Common myeloid progenitor, CD34-positive (primary cell): ENCODE data around the gene NECTIN1.

Experiments used
- CTCF ChIA-PET: fragments of 350-600 bp; sonication (Branson Sonifier 250); formaldehyde crosslinking; loops from one replicate; lab custom pipeline; 2021; ENCODE audit warnings: antibody characterized with exemption; lab: Charles Lee
- POLR2A ChIA-PET: fragments of 350-600 bp; sonication (Branson Sonifier 250); formaldehyde crosslinking; loops from one replicate; lab custom pipeline; 2021; ENCODE audit warnings: antibody characterized with exemption; lab: Charles Lee
- DNase-seq, 3 donors: peaks; one replicate each; pipeline versions ENCODE4 v3.0.0 to v3.0.0-alpha.2; 2013
- H3K27ac ChIP-seq, 2 experiments: 1 replicate in 1 of 2; 2 replicates in 1 of 2; pipeline ENCODE4 v1.7.0; 2013; ENCODE audit warnings: inconsistent platforms in 2 of 2, low read length in 2 of 2, mild to moderate bottlenecking in 2 of 2, low read depth in 1 of 2, moderate library complexity in 1 of 2; ENCODE audit not compliant: severe bottlenecking in 2 of 2, insufficient read depth in 1 of 2, poor library complexity in 1 of 2
- H3K27me3 ChIP-seq, 5 experiments: replicated peaks in 2 of 5; 1 replicate in 3 of 5; 2 replicates in 2 of 5; pipeline versions ENCODE4 v1.6.1 to v1.7.0; 2013; ENCODE audit warnings: low read length in 4 of 5, mild to moderate bottlenecking in 2 of 5, moderate library complexity in 2 of 5, inconsistent platforms in 1 of 5; ENCODE audit not compliant: insufficient read depth in 5 of 5, control insufficient read depth in 4 of 5
- H3K36me3 ChIP-seq, 4 experiments: 1 replicate in 2 of 4; 2 replicates in 2 of 4; pipeline versions ENCODE4 v1.6.1 to v1.7.0; 2013; ENCODE audit warnings: low read length in 3 of 4, control low read depth in 1 of 4, mild to moderate bottlenecking in 1 of 4; ENCODE audit not compliant: control insufficient read depth in 4 of 4, insufficient read depth in 4 of 4
- H3K4me1 ChIP-seq, 4 experiments: 1 replicate in 3 of 4; 2 replicates in 1 of 4; pipeline versions ENCODE4 v1.6.1 to v1.7.1; 2013; ENCODE audit warnings: low read length in 3 of 4, mild to moderate bottlenecking in 3 of 4, control low read depth in 1 of 4, inconsistent platforms in 1 of 4, moderate library complexity in 1 of 4; ENCODE audit not compliant: control insufficient read depth in 4 of 4, insufficient read depth in 4 of 4; ENCODE audit errors: control extremely low read depth in 1 of 4
- H3K4me3 ChIP-seq, 7 experiments: 1 replicate in 4 of 7; 2 replicates in 3 of 7; pipeline versions ENCODE4 v1.5.1 to v1.7.0; 2013; ENCODE audit warnings: mild to moderate bottlenecking in 7 of 7, low read length in 6 of 7, moderate library complexity in 6 of 7, inconsistent platforms in 2 of 7, low read depth in 2 of 7, control low read depth in 1 of 7; ENCODE audit not compliant: insufficient read depth in 4 of 7, control insufficient read depth in 1 of 7; ENCODE audit errors: extremely low read depth in 1 of 7
- H3K9me3 ChIP-seq, 5 experiments: 1 replicate in 4 of 5; 2 replicates in 1 of 5; pipeline versions ENCODE4 v1.6.1 to v1.7.1; 2013; ENCODE audit warnings: low read length in 4 of 5, mild to moderate bottlenecking in 2 of 5, inconsistent platforms in 1 of 5, low read depth in 1 of 5, moderate library complexity in 1 of 5; ENCODE audit not compliant: control insufficient read depth in 4 of 5, insufficient read depth in 2 of 5; ENCODE audit errors: control extremely low read depth in 1 of 5
- WGBS: methylation state at CpG from one replicate; pipeline ENCODE4 v1.1.5; 2013; ENCODE audit not compliant: insufficient coverage; 5-methylcytosine and 5-hydroxymethylcytosine counted together

Gene NECTIN1

DNA sequence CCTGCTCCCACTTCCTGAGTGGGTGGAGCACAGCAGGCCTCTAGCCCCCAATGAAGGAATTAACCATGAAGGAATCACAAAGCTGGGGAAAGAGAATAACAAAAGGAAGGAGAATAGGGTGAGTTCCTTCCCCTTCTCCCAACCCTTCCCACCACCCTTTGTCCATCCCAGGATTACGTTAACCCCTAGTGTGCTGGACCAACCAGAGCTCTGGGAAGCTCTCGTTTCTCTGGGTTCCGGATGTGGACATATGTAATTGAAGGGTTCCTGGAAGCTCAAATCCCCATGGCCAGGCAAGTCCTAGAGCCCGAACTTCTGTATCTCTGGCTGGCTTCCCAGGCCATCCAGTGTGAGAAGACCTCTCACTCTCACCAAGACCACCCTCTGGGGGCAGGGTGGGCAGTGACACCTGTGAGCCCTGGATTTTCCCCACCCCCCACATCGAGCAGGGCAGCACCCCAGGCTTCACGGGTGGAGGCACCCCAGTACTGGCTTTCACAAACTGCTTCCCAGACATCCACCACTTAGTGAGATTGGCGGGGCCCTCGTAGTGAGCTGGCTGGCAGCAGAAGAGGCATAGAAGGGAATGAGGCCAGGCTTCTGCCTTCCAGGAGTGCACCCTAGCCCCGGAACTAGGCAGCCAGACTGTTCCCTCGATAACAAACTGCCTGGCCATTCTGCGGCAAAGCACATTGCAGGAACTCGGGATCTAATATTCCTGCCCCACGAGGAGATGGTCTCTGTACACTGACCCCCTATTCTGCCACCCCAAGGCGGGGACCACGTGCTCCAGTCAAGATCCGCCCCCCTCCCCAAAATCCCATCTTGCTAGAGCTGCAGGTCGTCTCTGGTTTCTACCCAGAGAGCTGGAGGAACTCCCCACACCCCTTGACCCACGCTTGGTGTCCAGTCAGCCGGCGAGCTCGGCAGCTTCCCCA is 2.1 kb downstream of the NECTIN1 start:
- H3K27ac ChIP-seq, result no peak overlapping the region
- H3K9me3 ChIP-seq, result no peaks in the 10 kb centered on the region
- H3K4me3 ChIP-seq, result peak overlapping the region in 4 of 7 experiments; percentile 28 to 76 (median 73)
- H3K4me1 ChIP-seq, result peaks cover 3 to 39% (median 30%) of the 10 kb centered on the region in 4 experiments
- peak in 2 of 3 donors; percentile 11 to 35 for DNase-seq
- H3K36me3 ChIP-seq, result no peaks in the 10 kb centered on the region
- POLR2A ChIA-PET, result interaction anchor here (1.9 kb wide), 1 partner anchor 17 kb away, joined by 5 read pairs; no protein-coding TSS in a partner anchor
- WGBS, result 30% methylated on average over 14 of the region's 21 CpGs
- H3K27me3 ChIP-seq, result peaks cover 0 to 39% (median 12%) of the 10 kb centered on the region in 5 experiments
- CTCF ChIA-PET, result interaction anchor here (0.6 to 4.2 kb wide), 13 partner anchors 10 to 513 kb away, joined by 3 to 59 read pairs (median 5); partner anchors contain the start of gene POU2F3

DNA sequence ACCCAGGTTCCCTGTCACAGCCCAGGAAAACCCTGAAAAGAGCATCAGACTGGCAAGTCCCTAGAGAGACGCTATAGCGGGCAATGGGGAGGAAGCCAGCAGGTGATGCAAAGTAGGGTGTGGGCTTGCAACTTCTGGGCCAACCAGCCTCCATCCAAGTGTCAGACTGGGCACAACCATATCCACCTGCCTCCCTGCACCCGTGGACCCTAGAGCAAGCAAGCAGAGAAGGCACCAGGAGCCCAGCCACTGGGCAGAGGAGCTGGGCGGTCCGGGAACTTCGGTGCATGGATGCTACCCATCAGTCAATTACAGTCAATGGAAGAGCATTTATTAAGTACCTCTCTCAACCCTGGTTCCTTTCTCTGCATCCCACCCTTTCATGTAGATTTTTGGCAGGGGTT is 2.8 kb downstream of the NECTIN1 start:
- ChIA-PET CTCF (interaction anchor here (0.9 to 4.2 kb wide), 3 partner anchors 11 to 52 kb away, joined by 4 to 59 read pairs (median 6); no protein-coding TSS in a partner anchor), POLR2A (no interaction called here)
- no peak overlapping the region for H3K27ac ChIP-seq
- no peaks in the 10 kb centered on the region for H3K9me3 ChIP-seq
- no peak overlapping the region for H3K4me3 ChIP-seq
- peak in 1 of 3 donors; percentile 13 for DNase-seq
- no peaks in the 10 kb centered on the region for H3K36me3 ChIP-seq
- H3K27me3 ChIP-seq, result peaks cover 0 to 39% (median 12%) of the 10 kb centered on the region in 5 experiments
- peaks cover 3 to 39% (median 30%) of the 10 kb centered on the region in 4 experiments for H3K4me1 ChIP-seq
- WGBS, result 92% methylated on average over 2 of the region's 6 CpGs

DNA sequence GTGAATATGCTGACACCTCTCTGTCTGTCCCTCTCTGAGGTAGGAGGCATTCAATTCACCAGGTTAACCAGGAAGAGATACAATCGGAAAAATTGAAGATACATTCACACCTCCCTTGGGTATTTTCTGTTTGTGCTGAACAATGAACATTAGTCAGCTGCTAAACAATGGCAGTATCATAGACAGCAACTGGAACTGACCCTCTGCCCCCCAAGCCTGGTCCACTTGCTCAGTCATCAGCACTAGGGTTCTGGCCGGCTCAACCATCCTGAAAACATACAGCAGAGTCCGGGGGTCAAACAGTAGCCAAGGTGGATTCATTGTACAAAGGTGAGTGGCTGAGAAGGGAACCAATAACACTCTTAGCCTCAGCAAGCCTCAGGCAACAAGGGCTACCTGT is 4.0 kb downstream of the NECTIN1 start:
- H3K4me3 ChIP-seq, result no peak overlapping the region
- H3K27ac ChIP-seq, result no peak overlapping the region
- 93% methylated on average over 3 of the region's 3 CpGs for WGBS
- no peak for DNase-seq
- POLR2A ChIA-PET, result no interaction called here
- peaks cover 2 to 35% (median 28%) of the 10 kb centered on the region in 4 experiments for H3K4me1 ChIP-seq
- peaks cover 0 to 31% (median 12%) of the 10 kb centered on the region in 5 experiments for H3K27me3 ChIP-seq
- H3K9me3 ChIP-seq, result no peaks in the 10 kb centered on the region
- H3K36me3 ChIP-seq, result no peaks in the 10 kb centered on the region
- CTCF ChIA-PET, result interaction anchor here (1.0 to 1.5 kb wide), 2 partner anchors 12 to 31 kb away, joined by 4 to 5 read pairs; no protein-coding TSS in a partner anchor

DNA sequence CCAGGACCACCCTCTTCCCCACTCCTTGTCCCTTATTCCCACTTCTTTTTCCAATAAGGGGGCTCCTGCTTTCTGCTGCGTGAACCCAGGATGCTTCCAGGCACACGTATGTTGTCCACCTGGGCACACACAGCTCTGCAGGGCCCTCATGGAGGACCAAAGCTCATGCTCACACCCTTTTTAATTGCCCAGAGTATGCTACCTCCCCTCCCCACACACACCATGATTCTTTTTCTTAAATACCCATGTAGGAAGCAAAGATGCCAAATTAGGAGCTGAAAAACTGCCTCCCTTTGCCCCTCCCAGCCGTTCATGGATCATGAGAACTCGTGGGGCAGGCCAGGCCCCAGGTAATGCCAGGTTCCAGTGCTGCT is 5.1 kb downstream of the NECTIN1 start:
- H3K4me3 ChIP-seq, result no peak overlapping the region
- POLR2A ChIA-PET, result no interaction called here
- H3K4me1 ChIP-seq, result peaks cover 0 to 29% (median 21%) of the 10 kb centered on the region in 4 experiments
- peaks cover 0 to 26% (median 12%) of the 10 kb centered on the region in 5 experiments for H3K27me3 ChIP-seq
- H3K9me3 ChIP-seq, result no peaks in the 10 kb centered on the region
- CTCF ChIA-PET, result interaction anchor here (1.4 to 1.5 kb wide), 3 partner anchors 11 to 50 kb away, joined by 3 to 5 read pairs (median 3); no protein-coding TSS in a partner anchor
- WGBS, result 100% methylated on average over 4 of the region's 4 CpGs
- H3K36me3 ChIP-seq, result no peaks in the 10 kb centered on the region
- H3K27ac ChIP-seq, result no peak overlapping the region
- no peak for DNase-seq

DNA sequence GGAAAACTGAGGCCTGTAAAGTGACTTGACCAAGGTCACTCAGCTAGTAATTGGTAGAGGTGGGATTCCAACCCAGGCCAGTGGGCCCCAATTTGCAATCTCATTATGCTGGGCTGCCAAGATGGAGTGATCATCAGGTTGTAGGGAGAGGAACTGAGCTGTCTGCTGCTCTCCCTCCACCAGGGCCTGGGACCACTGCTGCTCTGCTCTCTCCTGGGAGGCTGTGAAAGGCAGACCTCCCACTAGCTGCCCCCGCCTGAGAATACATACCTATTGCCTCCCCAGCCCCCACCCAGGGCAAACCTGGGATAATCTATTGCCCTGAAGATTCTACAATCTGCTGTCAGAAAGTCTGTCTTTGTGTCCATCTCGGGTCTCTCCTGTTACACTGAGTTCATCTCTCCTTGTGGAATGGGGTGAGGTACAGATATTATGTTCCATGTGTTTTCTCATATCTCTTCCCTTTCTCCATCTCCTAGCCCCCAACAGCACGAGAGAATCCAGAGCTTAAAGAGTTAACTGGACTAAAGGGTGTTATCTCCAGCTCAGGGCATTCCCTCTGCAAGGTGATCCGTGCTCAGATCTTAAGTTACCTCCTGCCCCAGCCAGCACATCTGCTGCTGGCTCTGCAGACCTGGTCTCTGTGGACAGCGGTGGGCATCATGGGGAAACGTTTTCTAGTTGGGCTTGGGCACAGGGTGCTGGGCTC is 5.6 kb downstream of the NECTIN1 start:
- Histone ChIP-seq H3K27ac (no peak overlapping the region), H3K4me3 (no peak overlapping the region), H3K9me3 (no peaks in the 10 kb centered on the region), H3K36me3 (no peaks in the 10 kb centered on the region), H3K27me3 (peaks cover 0 to 26% (median 12%) of the 10 kb centered on the region in 5 experiments), H3K4me1 (peaks cover 0 to 27% (median 18%) of the 10 kb centered on the region in 4 experiments)
- POLR2A ChIA-PET, result no interaction called here
- no peak for DNase-seq
- CTCF ChIA-PET, result interaction anchor here (1.4 kb wide), 2 partner anchors 11 to 50 kb away, joined by 3 read pairs; no protein-coding TSS in a partner anchor
- WGBS, result 85% methylated on average over 6 of the region's 6 CpGs

DNA sequence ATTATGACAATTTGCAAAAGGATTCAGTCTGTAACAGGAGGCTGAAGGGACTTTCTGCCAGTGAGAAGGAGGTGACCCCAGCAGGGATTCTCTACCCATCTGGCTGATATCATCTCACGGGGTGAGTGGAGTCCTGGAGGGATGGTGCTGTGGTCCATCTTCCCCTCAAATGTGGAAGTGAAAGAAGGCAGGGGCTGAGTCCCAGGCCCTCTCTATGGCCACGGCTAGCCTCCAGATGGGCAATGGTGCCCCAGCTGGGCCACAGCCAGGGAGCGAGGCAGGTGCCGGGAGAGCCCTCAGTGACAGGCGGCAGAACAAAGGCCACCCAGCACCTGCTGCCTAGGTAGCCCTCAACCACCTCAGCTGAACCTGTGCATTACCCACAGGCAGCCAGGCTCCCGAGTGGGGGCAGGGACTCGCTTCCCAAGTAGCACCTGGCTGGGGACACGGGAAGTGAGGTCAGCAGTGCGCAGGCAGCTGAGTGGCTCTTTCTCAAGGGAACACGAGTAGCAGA is 6.7 kb downstream of the NECTIN1 start:
- DNase-seq, result no peak
- Histone ChIP-seq H3K27me3 (peaks cover 0 to 24% (median 8%) of the 10 kb centered on the region in 5 experiments), H3K4me1 (peaks cover 0 to 17% (median 9%) of the 10 kb centered on the region in 4 experiments), H3K4me3 (no peak overlapping the region), H3K36me3 (no peaks in the 10 kb centered on the region), H3K9me3 (no peaks in the 10 kb centered on the region), H3K27ac (no peak overlapping the region)
- WGBS, result 91% methylated on average over 10 of the region's 10 CpGs
- CTCF ChIA-PET, result interaction anchor here (2.0 kb wide), 1 partner anchor 13 kb away, joined by 9 read pairs; no protein-coding TSS in a partner anchor
- POLR2A ChIA-PET, result no interaction called here
